ENCODE results near the gene ARPC5L. TPM values are rescaled to one million over a fixed set of nuclear protein-coding genes. Genes with fewer than 3 reads are reported as not detected.

Gene ARPC5L
- total RNA-seq, 3 donors from 2014 or later: 29.5 to 41.9 (median 37.2) TPM

- no peak for ATAC-seq
Measured at GRCh38 chr9:124846969-124847368, 15.0 kb upstream of the ARPC5L start.

GRCh38 chr9:124849801-124850200 lies 12.1 kb upstream of the ARPC5L start:
- no peaks in the 10 kb centered on the region for H3K9me3 ChIP-seq
- DNase-seq (peak in 2 of 3 donors; percentile 10 to 64), ATAC-seq (no peak)
- H3K4me1 ChIP-seq (ENCODE audit: low read depth): peaks cover 14% of the 10 kb centered on the region
- intact Hi-C loops (cut with DNase I, micrococcal nuclease): no loop called here
- H3K4me3 ChIP-seq: no peak overlapping the region
- no peak for TF ChIP-seq CTCF (IDR thresholded peaks at IDR 0.05)
- H3K36me3 ChIP-seq (ENCODE audit: low read depth): no peaks in the 10 kb centered on the region

More at GRCh38 chr9:124846969-124847368, 15.0 kb upstream of the ARPC5L start:
- intact Hi-C loops (cut with DNase I, micrococcal nuclease): no loop called here
- TF ChIP-seq CTCF (IDR thresholded peaks at IDR 0.05): no peak
- no peaks in the 10 kb centered on the region for H3K36me3 ChIP-seq (ENCODE audit: low read depth)
- H3K9me3 ChIP-seq: no peaks in the 10 kb centered on the region
- H3K4me3 ChIP-seq: no peak overlapping the region
- DNase-seq: peak in 1 of 3 donors; percentile 0
- H3K4me1 ChIP-seq (ENCODE audit: low read depth): no peaks in the 10 kb centered on the region

GRCh38 chr9:124852121-124852828 lies 9.7 kb upstream of the ARPC5L start:
- ATAC-seq: no peak
- H3K36me3 ChIP-seq (ENCODE audit: low read depth): no peaks in the 10 kb centered on the region
- no peak for TF ChIP-seq CTCF (IDR thresholded peaks at IDR 0.05)
- intact Hi-C loops (cut with DNase I, micrococcal nuclease): loop anchor here (2.0 kb wide), 2 partner anchors 77 to 79 kb away; no protein-coding TSS in a partner anchor
- H3K4me1 ChIP-seq (ENCODE audit: low read depth): peaks cover 14% of the 10 kb centered on the region
- H3K4me3 ChIP-seq: no peak overlapping the region
- H3K9me3 ChIP-seq: no peaks in the 10 kb centered on the region
- DNase-seq: no peak

GRCh38 chr9:124852829-124853531 lies 8.9 kb upstream of the ARPC5L start, which contains the start of gene WDR38:
Gene WDR38, plus strand, starts transcription at chr9:124853460. Its CDS starts 72 bp downstream, at chr9:124853532.
- intact Hi-C loops (cut with DNase I, micrococcal nuclease): loop anchor here (2.0 kb wide), 2 partner anchors 78 to 80 kb away; no protein-coding TSS in a partner anchor
- peak; percentile 85 for TF ChIP-seq CTCF (IDR thresholded peaks at IDR 0.05)
- H3K4me1 ChIP-seq (ENCODE audit: low read depth): peaks cover 14% of the 10 kb centered on the region
- H3K4me3 ChIP-seq: no peak within 1 kb of the TSS
- H3K9me3 ChIP-seq: no peaks in the 10 kb centered on the region
- peak; percentile 93 for ATAC-seq
- peaks cover 5% of the 10 kb centered on the region for H3K36me3 ChIP-seq (ENCODE audit: low read depth)
- DNase-seq: peak; percentile 81 to 86 (median 83)

GRCh38 chr9:124853605-124854143 lies 8.3 kb upstream of the ARPC5L start:
- no peaks in the 10 kb centered on the region for H3K9me3 ChIP-seq
- H3K4me1 ChIP-seq (ENCODE audit: low read depth): peaks cover 14% of the 10 kb centered on the region
- no peak for TF ChIP-seq CTCF (IDR thresholded peaks at IDR 0.05)
- H3K4me3 ChIP-seq: no peak overlapping the region
- peak; percentile 2 for ATAC-seq
- intact Hi-C loops (cut with DNase I, micrococcal nuclease): loop anchor here (2.0 kb wide), 2 partner anchors 79 to 81 kb away; no protein-coding TSS in a partner anchor
- peaks cover 12% of the 10 kb centered on the region for H3K36me3 ChIP-seq (ENCODE audit: low read depth)
- no peak for DNase-seq
